ENCODE measurements around the gene KMT2D.
A peak's percentile ranks its signal among the peaks of the same experiment; 100 is the strongest.

KMT2D gene

DNA sequence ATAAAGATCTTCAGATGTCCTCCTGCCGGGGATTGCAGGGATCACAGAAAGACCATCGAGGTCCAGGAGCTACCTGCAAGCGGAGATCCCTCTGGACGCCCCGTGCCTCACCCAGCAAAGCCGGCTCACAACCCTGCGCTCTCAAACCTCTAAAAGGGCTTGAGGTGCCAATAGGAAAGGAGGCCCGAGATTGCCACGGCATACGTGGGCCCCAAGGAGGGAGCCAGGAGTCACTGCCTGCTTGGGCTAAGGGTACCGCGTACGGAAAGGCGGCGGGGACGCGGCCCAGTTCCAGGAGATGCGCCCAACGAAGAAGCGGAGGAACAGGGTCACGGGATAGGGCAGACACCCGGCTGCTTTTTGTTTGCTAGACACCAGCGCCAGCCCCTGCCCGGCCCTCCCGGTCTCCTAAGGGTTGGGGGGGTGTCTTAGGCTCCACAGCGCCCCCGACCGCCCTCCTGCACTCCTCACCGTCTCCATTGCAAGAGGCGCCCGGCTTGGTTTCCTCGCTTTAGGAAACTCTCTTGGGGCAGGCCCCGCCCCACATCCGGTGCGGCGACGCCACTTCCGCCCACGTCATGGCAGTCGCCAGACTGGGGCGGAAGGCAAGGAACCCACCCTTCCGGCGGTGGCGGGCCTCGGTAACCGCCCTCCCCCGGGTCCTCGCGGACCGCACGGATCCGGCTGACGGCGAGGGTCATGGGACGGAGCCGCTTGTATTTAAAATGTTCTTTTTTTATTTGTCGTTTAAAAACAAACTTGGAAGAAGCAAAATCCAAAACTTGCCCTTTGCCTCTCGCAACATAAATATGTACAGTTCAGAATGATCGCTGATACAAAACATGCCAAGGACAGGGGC is 42.1 kb downstream of the KMT2D start, which contains the start of gene PRKAG1:
TSS of gene PRKAG1 (minus strand) at position 516 of the 859 bp plus-strand sequence. CDS start at position 480, 36 bp downstream.
- Histone ChIP-seq H3K9me3 (ENCODE audit: control insufficient read depth, insufficient read depth, low read length) (no peaks in the 10 kb centered on the region), H3K36me3 (ENCODE audit: control insufficient read depth, insufficient read depth, low read length) (peaks cover 19% of the 10 kb centered on the region), H3K4me3 (ENCODE audit: low read depth, low read length) (peak within 1 kb of the TSS; percentile 92), H3K4me1 (ENCODE audit: control insufficient read depth, insufficient read depth, low read length) (peaks cover 3% of the 10 kb centered on the region), H3K9ac (ENCODE audit: low read depth, low read length) (peak within 1 kb of the TSS; percentile 99), H3K27me3 (ENCODE audit: control insufficient read depth, insufficient read depth, low read length) (no peaks in the 10 kb centered on the region)

DNA sequence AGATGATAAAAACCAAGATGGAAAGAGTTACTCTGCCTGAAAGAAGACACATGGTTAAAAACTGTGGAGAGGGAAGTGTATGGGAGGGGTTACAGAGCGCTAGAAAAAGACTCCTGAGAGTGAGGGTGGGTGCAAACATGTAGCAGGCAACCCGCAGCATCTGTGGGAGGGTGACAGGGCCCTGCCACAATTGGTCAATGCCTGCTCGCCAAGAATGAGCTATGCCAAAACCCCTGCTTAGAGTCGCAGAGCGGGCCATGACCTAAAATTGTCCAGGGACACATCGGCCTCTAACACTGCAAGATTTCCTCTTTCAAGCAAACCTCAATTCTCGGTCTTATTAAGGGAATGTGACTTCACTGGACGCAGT is 42.7 kb downstream of the KMT2D start:
- Histone ChIP-seq H3K4me1 (ENCODE audit: control insufficient read depth, insufficient read depth, low read length) (peaks cover 3% of the 10 kb centered on the region), H3K27me3 (ENCODE audit: control insufficient read depth, insufficient read depth, low read length) (no peaks in the 10 kb centered on the region), H3K4me3 (ENCODE audit: low read depth, low read length) (peak overlapping the region; percentile 92), H3K36me3 (ENCODE audit: control insufficient read depth, insufficient read depth, low read length) (peaks cover 13% of the 10 kb centered on the region), H3K9me3 (ENCODE audit: control insufficient read depth, insufficient read depth, low read length) (no peaks in the 10 kb centered on the region), H3K9ac (ENCODE audit: low read depth, low read length) (peak overlapping the region; percentile 99)

DNA sequence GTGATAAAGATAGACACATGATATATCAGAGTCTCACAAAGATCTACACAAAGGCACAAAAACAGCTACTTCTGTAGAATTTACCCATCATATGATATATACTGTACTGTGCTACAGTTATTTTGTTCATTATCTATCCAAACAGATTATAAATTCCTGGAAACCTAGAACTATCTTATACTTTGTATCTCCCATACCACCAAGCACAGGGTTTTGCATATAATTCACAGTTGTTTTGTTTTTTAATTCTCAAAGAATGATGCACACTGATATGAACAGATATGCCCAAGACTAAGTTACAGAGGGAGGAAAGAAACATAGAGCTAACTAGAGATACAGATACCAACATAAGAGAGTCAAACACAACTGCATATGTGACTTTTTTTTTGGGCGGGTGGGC is 45.4 kb downstream of the KMT2D start:
- no peak overlapping the region for H3K4me3 ChIP-seq (ENCODE audit: low read depth, low read length)
- H3K9ac ChIP-seq (ENCODE audit: low read depth, low read length) = no peak overlapping the region
- H3K9me3 ChIP-seq (ENCODE audit: control insufficient read depth, insufficient read depth, low read length) = no peaks in the 10 kb centered on the region

GRCh38 chr12:49014547-49014946 is 46.0 kb downstream of the KMT2D start:
- Histone ChIP-seq H3K36me3 (ENCODE audit: control insufficient read depth, insufficient read depth, low read length) (no peaks in the 10 kb centered on the region), H3K9ac (ENCODE audit: low read depth, low read length) (no peak overlapping the region), H3K4me1 (ENCODE audit: control insufficient read depth, insufficient read depth, low read length) (peaks cover 3% of the 10 kb centered on the region), H3K4me3 (ENCODE audit: low read depth, low read length) (no peak overlapping the region), H3K27me3 (ENCODE audit: control insufficient read depth, insufficient read depth, low read length) (no peaks in the 10 kb centered on the region), H3K9me3 (ENCODE audit: control insufficient read depth, insufficient read depth, low read length) (no peaks in the 10 kb centered on the region)

More for the DNA sequence above, 45.4 kb downstream of the KMT2D start:
- Histone ChIP-seq H3K36me3 (ENCODE audit: control insufficient read depth, insufficient read depth, low read length) (no peaks in the 10 kb centered on the region), H3K27me3 (ENCODE audit: control insufficient read depth, insufficient read depth, low read length) (no peaks in the 10 kb centered on the region), H3K4me1 (ENCODE audit: control insufficient read depth, insufficient read depth, low read length) (peaks cover 3% of the 10 kb centered on the region)

- Histone ChIP-seq H3K9ac (ENCODE audit: low read depth, low read length) (no peak overlapping the region), H3K36me3 (ENCODE audit: control insufficient read depth, insufficient read depth, low read length) (no peaks in the 10 kb centered on the region), H3K9me3 (ENCODE audit: control insufficient read depth, insufficient read depth, low read length) (no peaks in the 10 kb centered on the region), H3K27me3 (ENCODE audit: control insufficient read depth, insufficient read depth, low read length) (no peaks in the 10 kb centered on the region), H3K4me3 (ENCODE audit: low read depth, low read length) (no peak overlapping the region), H3K4me1 (ENCODE audit: control insufficient read depth, insufficient read depth, low read length) (peaks cover 3% of the 10 kb centered on the region)
Measured at GRCh38 chr12:49013428-49013827, 47.2 kb downstream of the KMT2D start.

GRCh38 chr12:49012739-49013138 is 47.9 kb downstream of the KMT2D start:
- peaks cover 3% of the 10 kb centered on the region for H3K4me1 ChIP-seq (ENCODE audit: control insufficient read depth, insufficient read depth, low read length)
- no peaks in the 10 kb centered on the region for H3K27me3 ChIP-seq (ENCODE audit: control insufficient read depth, insufficient read depth, low read length)
- H3K4me3 ChIP-seq (ENCODE audit: low read depth, low read length) = no peak overlapping the region
- no peaks in the 10 kb centered on the region for H3K9me3 ChIP-seq (ENCODE audit: control insufficient read depth, insufficient read depth, low read length)
- no peaks in the 10 kb centered on the region for H3K36me3 ChIP-seq (ENCODE audit: control insufficient read depth, insufficient read depth, low read length)
- H3K9ac ChIP-seq (ENCODE audit: low read depth, low read length) = no peak overlapping the region
